ENCODE measurements around the gene EFNA5.

Gene EFNA5

GRCh38 chr5:107415762-107416161, 255.0 kb downstream of the EFNA5 start:
- no peak for DNase-seq

GRCh38 chr5:107414802-107415201, 255.9 kb downstream of the EFNA5 start:
- no peak for DNase-seq

- no peak for DNase-seq
These were observed 257.0 kb downstream of the EFNA5 start for GRCh38 chr5:107413754-107414153.

GRCh38 chr5:107408564-107408963, 262.2 kb downstream of the EFNA5 start:
- no peak for DNase-seq

- no peak for DNase-seq
These were observed 262.9 kb downstream of the EFNA5 start for GRCh38 chr5:107407713-107408298.

GRCh38 chr5:107404595-107405374, 266.0 kb downstream of the EFNA5 start:
- no peak for DNase-seq

- DNase-seq = no peak
These were observed 267.3 kb downstream of the EFNA5 start for GRCh38 chr5:107403228-107403953.

- no peak for DNase-seq
These were observed 268.1 kb downstream of the EFNA5 start for GRCh38 chr5:107402434-107403227.

- DNase-seq = no peak
These were observed 269.1 kb downstream of the EFNA5 start for GRCh38 chr5:107401470-107402122.

- DNase-seq = no peak
These were observed 270.4 kb downstream of the EFNA5 start for GRCh38 chr5:107400328-107400727.

- no peak for DNase-seq
These were observed 272.0 kb downstream of the EFNA5 start for GRCh38 chr5:107398703-107399102.

- no peak for DNase-seq
These were observed 274.4 kb downstream of the EFNA5 start for GRCh38 chr5:107396351-107396690.

- no peak for DNase-seq
These were observed 274.9 kb downstream of the EFNA5 start for GRCh38 chr5:107395632-107396350.

GRCh38 chr5:107393851-107394250, 276.9 kb downstream of the EFNA5 start:
- no peak for DNase-seq

GRCh38 chr5:107391787-107392186, 278.9 kb downstream of the EFNA5 start:
- DNase-seq = no peak

- DNase-seq = no peak
These were observed 281.0 kb downstream of the EFNA5 start for GRCh38 chr5:107389775-107390148.

GRCh38 chr5:107389130-107389774, 281.5 kb downstream of the EFNA5 start:
- no peak for DNase-seq

- DNase-seq = no peak
These were observed 282.4 kb downstream of the EFNA5 start for GRCh38 chr5:107388141-107388861.

GRCh38 chr5:107387526-107388140, 283.1 kb downstream of the EFNA5 start:
- DNase-seq = no peak

- no peak for DNase-seq
These were observed 285.0 kb downstream of the EFNA5 start for GRCh38 chr5:107385708-107386107.
